Right ventricle myocardium superior (tissue), 1 donor: Measurements from ENCODE around the gene MINDY2. TPM values are rescaled to one million over a fixed set of nuclear protein-coding genes. Genes with fewer than 3 reads are reported as not detected.

Experiments
- total RNA-seq: library from RNA; stranded (reverse); fragmentation: NEBNext Ultra II Directional; extraction: Animal tissue kit (Norgen Biotek cat#: 25700); gene quantifications from one replicate; pipeline ENCODE4 v1.2.1, GENCODE V29; 2021
- donor health status: DM: no; HTN: yes; CAD: no; lungs with severe emphysema.

The MINDY2 gene
- total RNA-seq, 1 donor from 2014 or later, result 40.3 TPM

Other genes with a start within 250 kb of the MINDY2 start
- 69.7 TPM for gene ADAM10, start 21.6 kb upstream of the MINDY2 start, total RNA-seq
- gene SLTM, start 162.4 kb downstream of the MINDY2 start, total RNA-seq, result 45.0 TPM
- 18.3 TPM for gene RNF111, start 216.4 kb downstream of the MINDY2 start, total RNA-seq